GM12892 (cell line): ENCODE results near the gene SAMD5.

Experiments used
- POLR2A ChIP-seq: IDR thresholded peaks from 2 replicates; pipeline ENCODE4 v1.6.1; 2011; ENCODE audit warnings: low read depth, low read length, control low read depth
- POLR2AphosphoS5 ChIP-seq: IDR thresholded peaks from 2 replicates; pipeline ENCODE4 v1.6.1; 2011; ENCODE audit warnings: low read depth, low read length, control low read depth
- TAF1 ChIP-seq: IDR thresholded peaks from 2 replicates; pipeline ENCODE4 v1.6.1; 2011; ENCODE audit warnings: low read depth, mild to moderate bottlenecking, control low read depth, low read length, borderline replicate concordance

GRCh38 chr6:147467428-147467827, 41.1 kb upstream of the SAMD5 start:
- TF ChIP-seq POLR2AphosphoS5 (no peak), POLR2A (no peak), TAF1 (no peak)
